Lung (tissue), 12 donors: ENCODE data around the gene TMEM161B. TPM values are rescaled to one million over a fixed set of nuclear protein-coding genes. Genes with fewer than 3 reads are reported as not detected.

Experiments
- ATAC-seq: fragments of 200-7000 bp; cut with Tn5 transposase; one replicate; pipeline ENCODE4 v1.9.1; 2020; ENCODE audit warnings: moderate number of reproducible peaks; ENCODE audit not compliant: insufficient read depth, low FRiP score
- DNase-seq, 3 donors: peaks; one replicate each; pipeline ENCODE4 v3.0.0-alpha.2; 2013 to 2017
- H3K27ac ChIP-seq, 2 donors: one replicate each; pipeline ENCODE4 v1.5.1; 2013; ENCODE audit warnings: mild to moderate bottlenecking in 2 of 2, moderate library complexity in 2 of 2, control low read depth in 1 of 2, inconsistent platforms in 1 of 2, low read depth in 1 of 2, low read length in 1 of 2
- H3K27me3 ChIP-seq, 3 donors: one replicate each; pipeline ENCODE4 v1.5.1; 2013; ENCODE audit warnings: low read length in 2 of 3; ENCODE audit not compliant: control insufficient read depth in 3 of 3, insufficient read depth in 3 of 3
- H3K36me3 ChIP-seq, 4 donors: one replicate each; pipeline ENCODE4 v1.5.1; 2013; ENCODE audit warnings: low read length in 4 of 4, mild to moderate bottlenecking in 1 of 4, moderate library complexity in 1 of 4; ENCODE audit not compliant: control insufficient read depth in 4 of 4, insufficient read depth in 4 of 4
- H3K4me1 ChIP-seq, 5 donors: one replicate each; pipeline ENCODE4 v1.5.1; 2013; ENCODE audit warnings: low read length in 5 of 5, mild to moderate bottlenecking in 2 of 5, moderate library complexity in 1 of 5; ENCODE audit not compliant: control insufficient read depth in 5 of 5, insufficient read depth in 5 of 5
- H3K4me3 ChIP-seq: one replicate; pipeline ENCODE4 v1.5.1; 2013; ENCODE audit warnings: mild to moderate bottlenecking, control low read depth, moderate library complexity
- H3K9ac ChIP-seq, 2 donors: one replicate each; pipeline ENCODE4 v1.5.1; 2013; ENCODE audit warnings: low read length in 2 of 2, control low read depth in 1 of 2; ENCODE audit not compliant: insufficient read depth in 1 of 2
- H3K9me3 ChIP-seq, 4 donors: one replicate each; pipeline ENCODE4 v1.5.1; 2013; ENCODE audit warnings: low read length in 3 of 4, mild to moderate bottlenecking in 1 of 4, moderate library complexity in 1 of 4; ENCODE audit not compliant: control insufficient read depth in 4 of 4, insufficient read depth in 3 of 4
- CTCF ChIP-seq: IDR thresholded peaks from 2 replicates; pipeline ENCODE4 v1.5.1; 2012; ENCODE audit warnings: mild to moderate bottlenecking; ENCODE audit errors: control extremely low read depth, extremely low read depth
- WGBS, 2 donors: extraction: QIAGEN DNeasy Blood & Tissue Kit; methylation state at CpG; one replicate each; pipeline ENCODE4 v1.1.7; 2013; 5-methylcytosine and 5-hydroxymethylcytosine counted together
- polyA plus RNA-seq, 2 donors: library from polyadenylated mRNA; stranded (reverse); fragments of 200-250 nt; gene quantifications; one replicate each; pipeline ENCODE4 v1.2.1, GENCODE V29; 2013
- total RNA-seq, 2 donors: library from RNA; depleted of rRNA in 1 of 2; stranded (reverse); fragments of >200 nt in 1 of 2; gene quantifications; one replicate each; pipeline ENCODE4 v1.2.1, GENCODE V29; 2014 to 2021
- donor health status: control.
- donor health status: control.
- donor health status: Bipolar disorder and iron deficiency.
- donor health status: healthy.
- donor health status: DM: yes; HTN: yes; CAD: no.

TMEM161B gene
- total and polyA plus RNA-seq, 4 donors: 5.2 to 48.4 (median 9.6) TPM

GRCh38 chr5:88236866-88237642, 31.6 kb downstream of the TMEM161B start:
- Histone ChIP-seq H3K4me3 (no peak overlapping the region), H3K9ac (no peak overlapping the region), H3K4me1 (no peaks in the 10 kb centered on the region), H3K27ac (no peak overlapping the region), H3K9me3 (no peaks in the 10 kb centered on the region), H3K36me3 (peaks cover 0 to 10% (median 2%) of the 10 kb centered on the region in 4 donors), H3K27me3 (no peaks in the 10 kb centered on the region)
- ATAC-seq (no peak), DNase-seq (no peak)
- TF ChIP-seq CTCF: no peak
- WGBS, 2 donors: 100% methylated on average over 1 of the region's 1 CpG

GRCh38 chr5:88235828-88236227, 32.8 kb downstream of the TMEM161B start:
- Histone ChIP-seq H3K9me3 (no peaks in the 10 kb centered on the region), H3K4me1 (no peaks in the 10 kb centered on the region), H3K27ac (no peak overlapping the region), H3K4me3 (no peak overlapping the region), H3K9ac (no peak overlapping the region), H3K27me3 (no peaks in the 10 kb centered on the region), H3K36me3 (peaks cover 0 to 10% (median 2%) of the 10 kb centered on the region in 4 donors)
- no peak for ATAC-seq
- no peak for TF ChIP-seq CTCF
- WGBS, 2 donors: 97 to 99% methylated on average over 4 of the region's 4 CpGs
- DNase-seq: no peak

- Histone ChIP-seq H3K4me1 (no peaks in the 10 kb centered on the region), H3K9ac (no peak overlapping the region), H3K9me3 (no peaks in the 10 kb centered on the region), H3K36me3 (peaks cover 0 to 10% (median under 1%) of the 10 kb centered on the region in 4 donors), H3K27ac (no peak overlapping the region), H3K27me3 (no peaks in the 10 kb centered on the region), H3K4me3 (no peak overlapping the region)
- TF ChIP-seq CTCF: no peak
- DNase-seq (no peak), ATAC-seq (no peak)
- 85 to 92% methylated on average over 1 of the region's 1 CpG for WGBS, 2 donors
Measured at GRCh38 chr5:88235346-88235745, 33.3 kb downstream of the TMEM161B start.
